Stimulated activated CD4-positive, alpha-beta T cell treated with anti-CD3 and anti-CD28 coated beads, Interleukin-15, amount 100 ng/mL, for 48 hours (primary cell): Measurements from ENCODE around the gene SAMD4B.
A peak's percentile ranks its signal among the peaks of the same experiment; 100 is the strongest.
"Not testable (repeated sequence)": the region's sequence is repeated elsewhere in the genome, so short reads cannot be mapped to it uniquely, and the experiment has no call there.

Source experiments
- DNase-seq, 2 donors: peaks; one replicate each; pipeline ENCODE4 v3.0.0-alpha.2; 2020; ENCODE audit warnings: low read depth in 2 of 2

The SAMD4B gene

DNA sequence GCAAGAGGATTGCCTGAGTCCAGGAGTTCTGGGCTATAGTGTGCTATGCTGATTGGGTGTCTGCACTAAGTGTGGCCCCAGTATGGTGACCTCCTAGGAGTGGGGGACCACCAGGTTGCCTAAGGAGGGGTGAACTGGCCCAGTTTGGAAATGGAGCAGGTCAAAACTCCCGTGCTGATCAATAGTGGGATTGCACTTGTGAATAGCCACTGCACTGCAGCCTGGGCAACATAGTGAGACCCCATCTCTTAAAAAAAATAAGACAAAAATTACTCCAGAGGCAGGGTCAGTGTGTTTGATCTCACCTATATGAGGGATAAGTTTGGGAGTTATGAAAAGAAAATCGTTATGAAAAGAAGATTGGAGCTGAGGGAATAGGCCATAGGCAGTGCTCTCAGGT, 27.0 kb downstream of the SAMD4B start:
- no peak for DNase-seq

DNA sequence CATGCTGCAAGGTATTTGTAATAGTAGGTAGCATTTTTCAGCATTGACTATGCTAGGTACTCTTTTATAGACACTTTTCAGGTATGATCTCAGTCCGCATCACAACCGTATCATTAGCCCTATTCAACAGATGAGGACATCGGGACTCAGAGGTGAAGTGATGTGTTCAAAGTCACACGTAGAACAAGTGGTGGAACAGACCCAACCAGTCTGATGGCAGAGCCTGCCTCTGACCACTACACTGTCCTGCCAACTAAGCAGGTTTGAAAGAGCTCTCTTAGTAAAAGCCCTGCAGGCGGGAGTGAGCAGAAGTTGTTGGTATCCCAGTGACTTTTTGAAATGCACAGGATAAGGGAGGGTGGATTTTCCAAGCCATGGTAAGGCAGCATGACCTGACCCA, 28.5 kb downstream of the SAMD4B start:
- DNase-seq = no peak

DNA sequence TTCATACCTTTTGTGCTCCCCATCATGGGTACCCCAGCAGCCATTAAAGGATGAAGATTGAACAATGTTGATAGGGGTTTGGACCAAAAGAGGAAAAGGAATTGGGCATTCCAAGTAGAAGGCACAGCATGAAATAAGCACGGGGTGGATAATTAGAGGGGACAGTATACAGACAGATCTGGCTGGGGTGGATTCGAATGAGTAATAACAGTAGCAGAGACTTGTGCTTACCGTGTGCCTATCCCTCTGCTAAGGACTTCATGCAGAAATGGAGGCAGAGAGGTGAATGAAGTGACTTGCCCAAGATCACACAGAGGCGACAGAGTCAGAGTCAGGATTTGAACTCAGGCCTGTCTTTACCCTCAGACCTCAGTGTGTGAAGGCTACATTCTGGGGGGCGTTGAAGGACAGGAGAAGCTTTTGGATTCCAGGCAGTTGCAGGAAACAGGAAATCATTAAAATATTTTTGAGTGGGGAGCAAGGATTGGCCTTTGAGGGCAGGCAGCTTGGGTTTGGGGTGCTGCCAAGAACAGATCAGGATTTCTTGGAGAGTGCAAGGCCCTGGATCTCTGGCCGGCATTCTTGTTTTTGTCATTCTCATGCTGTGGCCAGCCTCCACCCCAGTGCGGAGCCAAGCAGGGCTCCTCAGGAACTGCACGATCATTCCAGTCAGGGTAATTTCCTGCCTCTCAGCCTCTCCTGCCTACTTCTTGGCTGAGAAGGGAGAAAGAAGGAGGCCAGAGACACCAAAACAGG, 30.0 kb downstream of the SAMD4B start:
- no peak for DNase-seq

DNA sequence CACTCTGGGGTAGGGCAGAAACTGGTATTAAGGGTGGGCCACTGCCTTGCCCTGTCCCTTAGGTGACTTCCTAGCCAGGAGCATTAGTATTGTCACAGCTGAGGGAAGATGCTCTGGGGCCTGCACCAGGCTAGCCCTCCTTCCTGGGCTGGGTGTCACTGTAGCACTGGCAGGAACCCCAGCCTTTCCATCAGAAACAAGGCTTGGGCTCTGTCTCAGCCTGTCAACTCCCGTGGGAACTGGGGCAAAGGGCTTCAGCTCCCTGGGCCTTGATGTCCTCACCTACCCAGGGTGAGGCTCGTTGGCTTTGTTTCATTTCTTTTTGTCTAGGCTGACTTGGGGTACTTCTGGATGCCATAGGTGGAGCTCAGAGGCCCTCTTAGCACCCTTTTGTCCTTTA, 30.7 kb downstream of the SAMD4B start:
- no peak for DNase-seq

DNA sequence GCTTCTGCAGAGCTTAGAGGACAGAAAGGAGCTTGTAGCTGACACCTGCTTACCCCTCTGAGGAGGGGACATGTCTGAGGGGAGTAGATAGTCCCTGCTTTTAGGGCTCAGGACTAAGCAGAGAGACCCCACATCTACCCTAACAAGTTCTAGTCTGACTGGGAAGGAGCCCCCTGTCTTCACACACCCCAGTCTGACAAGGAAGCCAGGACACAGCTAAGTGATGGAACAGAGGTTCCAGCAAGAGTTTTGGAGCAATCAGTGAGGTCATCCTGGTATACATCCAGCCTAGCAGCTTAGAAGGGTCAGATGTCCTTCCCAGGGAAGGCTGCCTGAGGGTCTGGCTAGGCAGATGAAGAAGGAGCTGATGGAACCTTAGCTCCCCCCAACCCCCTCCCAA, 33.7 kb downstream of the SAMD4B start:
- no peak for DNase-seq

DNA sequence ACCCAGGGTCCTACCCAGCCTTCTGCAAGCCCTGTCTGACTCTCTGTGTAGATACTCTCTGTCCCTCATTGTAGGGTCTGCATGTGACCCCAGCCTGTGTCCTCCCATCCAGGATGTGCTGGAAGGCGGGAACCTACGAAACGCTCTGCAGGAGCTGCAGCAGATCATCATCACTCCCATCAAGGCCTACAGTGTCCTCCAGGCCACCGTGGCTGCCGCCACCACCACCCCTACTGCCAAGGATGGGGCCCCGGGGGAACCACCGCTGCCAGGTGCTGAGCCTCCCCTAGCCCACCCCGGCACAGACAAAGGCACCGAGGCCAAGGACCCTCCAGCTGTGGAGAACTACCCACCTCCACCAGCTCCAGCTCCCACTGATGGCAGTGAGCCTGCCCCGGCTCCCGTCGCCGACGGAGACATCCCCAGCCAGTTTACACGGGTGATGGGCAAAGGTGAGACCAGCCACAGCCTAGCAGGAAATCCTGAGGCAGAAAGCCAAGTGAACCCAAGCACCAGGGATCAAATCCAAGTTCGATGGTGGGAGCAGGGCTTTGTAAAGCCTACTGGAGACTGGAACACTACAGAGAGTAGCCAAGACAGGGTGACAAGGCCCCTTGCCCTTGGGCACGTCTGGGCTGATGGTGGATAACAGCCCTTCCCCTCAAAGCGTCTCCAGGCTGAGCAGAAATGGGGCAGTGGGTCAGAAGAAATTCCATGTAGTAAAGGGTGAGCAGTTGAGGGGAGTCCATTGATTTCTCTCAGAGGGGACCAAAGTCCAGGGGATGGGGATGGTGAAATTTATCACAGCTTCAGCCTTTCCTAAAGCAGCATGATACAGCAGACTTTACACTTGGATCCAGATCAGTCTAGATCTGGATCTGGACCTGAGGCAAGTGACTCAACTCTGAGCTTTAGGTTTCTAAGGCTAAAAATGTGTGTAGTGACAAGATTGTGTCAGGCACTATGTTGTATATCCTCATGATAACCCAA, 35.4 kb downstream of the SAMD4B start:
- DNase-seq = no peak

DNA sequence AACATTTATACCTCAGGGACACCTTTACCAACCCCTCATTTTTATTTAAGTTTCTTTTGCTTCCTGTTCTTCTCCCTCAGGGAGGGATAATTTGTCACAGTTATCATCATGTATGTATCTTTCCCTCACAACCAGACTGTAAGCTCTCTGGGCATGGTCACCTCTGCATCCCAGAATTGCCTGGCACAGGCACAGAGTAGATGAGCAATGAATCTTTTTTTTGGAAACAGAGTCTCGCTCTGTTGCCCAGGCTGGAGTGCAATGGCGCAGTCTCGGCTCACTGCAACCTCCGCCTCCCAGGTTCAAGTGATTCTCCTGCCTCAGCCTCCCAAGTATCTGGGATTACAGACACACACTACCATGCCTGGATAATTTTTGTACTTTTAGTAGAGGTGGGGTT, 37.1 kb downstream of the SAMD4B start:
- not testable (repeated sequence) for DNase-seq

DNA sequence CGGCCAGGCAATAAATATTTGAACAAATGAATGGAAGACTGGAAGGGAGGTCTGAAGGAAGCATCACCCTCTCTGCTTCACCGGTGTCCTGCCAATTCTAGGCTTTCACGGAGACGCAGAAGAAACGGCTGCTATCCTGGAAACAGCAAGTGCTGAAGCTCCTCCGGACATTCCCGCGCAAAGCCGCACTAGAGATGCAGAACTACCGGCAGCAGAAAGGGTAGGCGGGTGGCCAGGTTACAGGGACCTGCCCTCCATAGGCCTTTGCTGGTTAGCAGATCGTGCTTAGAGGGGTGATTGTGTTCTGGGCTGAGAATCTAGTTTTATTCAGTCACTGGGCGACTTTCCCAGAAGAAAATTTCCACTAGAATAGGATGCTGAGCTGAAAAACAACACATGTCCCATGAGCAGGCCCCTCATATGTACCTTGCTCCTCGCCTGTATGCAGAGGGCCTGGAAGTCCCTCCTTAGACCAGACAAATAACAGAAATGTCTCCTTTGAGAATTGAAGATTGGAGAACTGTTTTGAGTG, 37.7 kb downstream of the SAMD4B start:
- no peak for DNase-seq

DNA sequence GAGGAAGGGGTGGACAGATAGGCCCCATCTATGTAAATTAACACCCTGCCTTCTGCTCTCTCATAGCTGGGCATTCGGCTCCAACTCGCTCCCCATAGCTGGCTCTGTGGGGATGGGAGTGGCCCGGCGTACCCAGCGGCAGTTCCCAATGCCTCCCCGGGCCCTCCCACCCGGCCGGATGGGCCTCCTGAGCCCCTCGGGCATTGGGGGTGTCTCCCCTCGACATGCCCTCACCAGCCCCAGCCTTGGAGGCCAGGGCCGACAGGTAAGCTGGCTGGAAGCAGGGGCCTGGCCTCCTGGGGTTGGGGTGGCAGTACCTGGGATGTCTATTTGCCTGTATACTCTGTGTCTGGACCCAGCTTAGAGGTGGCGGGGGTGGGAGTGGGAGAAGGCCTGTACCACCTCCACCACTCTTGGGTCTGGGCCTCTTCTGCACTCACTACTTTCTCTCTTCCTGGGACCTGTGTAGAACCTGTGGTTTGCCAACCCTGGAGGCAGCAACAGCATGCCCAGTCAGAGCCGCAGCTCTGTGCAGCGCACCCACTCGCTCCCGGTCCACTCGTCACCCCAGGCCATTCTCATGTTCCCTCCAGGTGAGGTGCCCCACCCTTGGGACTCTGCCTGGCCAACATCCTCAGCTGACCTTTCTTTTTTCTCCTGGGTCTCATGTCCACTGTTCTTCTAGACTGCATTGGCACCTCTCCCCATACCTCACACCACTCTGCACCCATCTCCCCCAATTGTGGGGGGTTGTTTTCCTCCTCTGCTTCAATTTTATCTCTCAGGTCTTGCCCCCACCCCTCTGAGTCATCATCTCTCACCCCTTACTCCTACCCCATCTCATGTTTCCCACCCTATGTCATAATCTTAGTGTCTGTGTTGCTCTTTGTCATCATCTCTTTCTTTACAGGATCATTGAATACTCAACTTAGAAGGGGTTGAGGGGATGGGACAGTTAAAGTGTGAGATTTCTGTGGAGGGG, 38.6 kb downstream of the SAMD4B start:
- no peak for DNase-seq

DNA sequence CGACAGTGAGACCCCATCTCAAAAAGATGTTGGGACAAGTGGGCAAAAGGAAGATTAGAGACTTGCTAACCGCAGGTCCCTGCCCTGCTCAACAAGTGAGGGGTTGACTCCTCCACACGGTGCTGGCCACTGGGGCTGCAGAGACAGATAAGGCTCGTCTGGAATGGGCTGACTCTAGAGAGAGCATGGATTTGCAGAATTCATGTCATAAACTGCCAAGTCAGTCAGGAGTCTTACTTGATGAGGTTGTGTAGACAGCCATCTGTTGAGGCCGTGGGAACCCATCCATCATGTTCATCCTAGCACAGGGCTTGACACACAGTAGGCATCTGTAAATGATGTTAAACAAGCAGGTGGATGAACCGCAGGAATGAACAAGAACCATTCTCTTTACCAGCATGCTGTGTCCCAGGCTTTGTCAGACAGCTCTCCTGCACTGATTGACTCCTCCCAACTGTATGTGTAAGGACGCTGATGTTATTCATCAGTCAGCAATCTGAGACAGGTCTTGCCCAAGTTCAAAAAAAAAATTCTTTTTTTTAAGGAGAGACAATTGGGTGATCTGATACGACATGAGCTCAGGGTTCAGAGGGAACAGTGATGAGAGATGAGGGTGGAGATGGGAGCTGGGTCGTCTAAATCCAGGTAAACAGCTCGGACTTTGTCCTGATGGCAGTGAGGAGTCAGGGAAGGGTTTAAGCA, 39.8 kb downstream of the SAMD4B start:
- DNase-seq = no peak

DNA sequence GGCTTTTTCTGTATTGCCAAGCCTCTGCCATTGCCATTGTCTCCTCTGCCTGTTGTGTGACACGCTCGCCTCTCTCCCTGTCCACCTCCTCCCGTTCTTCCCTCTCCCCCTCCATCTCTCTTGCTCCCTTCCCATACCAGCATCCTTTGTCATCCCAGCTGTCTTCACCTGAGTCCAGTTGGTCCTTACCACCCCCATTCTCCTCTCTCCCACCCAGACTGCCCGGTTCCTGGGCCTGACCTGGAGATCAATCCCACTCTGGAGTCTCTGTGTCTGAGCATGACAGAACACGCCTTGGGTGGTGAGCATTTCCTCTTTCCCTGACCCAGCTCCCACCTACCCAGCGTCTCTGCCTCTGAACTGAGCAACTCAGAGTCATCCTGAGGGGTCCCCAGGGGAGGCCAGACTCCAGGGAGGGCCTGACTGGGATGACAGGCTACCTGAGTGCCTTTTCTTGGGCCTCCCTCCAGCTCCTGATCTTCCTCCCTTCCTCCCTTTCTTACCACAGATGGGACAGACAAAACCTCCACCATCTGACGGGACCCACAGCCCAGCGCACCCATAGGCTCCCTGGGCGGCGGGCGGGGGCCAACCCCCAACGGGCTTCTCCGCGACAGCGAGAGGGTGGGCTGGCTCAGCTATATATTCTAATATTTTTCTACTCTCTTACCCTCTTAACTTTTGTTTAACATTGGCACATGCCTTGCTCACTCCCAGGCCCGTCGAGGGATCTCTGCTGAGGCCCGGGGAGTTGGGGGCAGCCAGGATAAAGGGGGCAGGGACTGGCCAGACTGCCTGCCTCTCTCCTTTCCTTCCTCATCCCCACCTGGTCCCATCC, 41.0 kb downstream of the SAMD4B start:
- DNase-seq = no peak

DNA sequence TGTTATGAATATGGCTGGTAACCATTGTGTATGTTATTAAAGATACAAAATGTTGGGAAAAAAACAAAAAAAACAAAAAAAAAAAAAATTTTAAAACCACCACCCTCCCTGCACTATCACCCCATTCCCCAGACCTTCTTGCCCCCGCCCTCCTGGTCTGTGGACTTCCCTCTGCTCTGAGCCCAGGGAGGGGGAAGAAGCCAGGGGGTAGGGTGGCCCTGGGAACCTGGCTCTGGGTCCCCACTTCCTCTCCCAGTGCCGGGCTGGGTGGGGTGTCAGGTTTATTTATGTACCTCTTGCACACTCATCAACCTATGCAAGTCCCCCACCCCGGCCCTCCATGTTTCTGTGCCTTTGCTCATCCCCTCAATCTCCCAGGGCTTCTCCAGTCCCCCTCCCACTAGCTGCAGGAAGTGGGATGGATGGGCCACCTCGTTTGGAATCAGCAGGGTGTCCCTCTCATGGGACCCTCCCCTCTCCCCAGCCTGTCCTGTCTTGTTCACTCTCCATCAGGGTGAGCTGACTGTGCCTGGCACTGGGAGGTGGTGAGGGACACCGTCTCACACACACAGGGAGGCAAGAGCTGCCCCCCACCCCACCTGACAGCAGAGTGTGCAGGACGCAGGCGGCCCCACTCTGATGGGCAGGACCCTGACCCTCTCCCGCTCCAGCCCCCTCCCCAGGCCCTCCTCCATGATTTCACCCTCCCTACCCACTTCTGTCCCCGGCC, 42.8 kb downstream of the SAMD4B start:
- no peak for DNase-seq

DNA sequence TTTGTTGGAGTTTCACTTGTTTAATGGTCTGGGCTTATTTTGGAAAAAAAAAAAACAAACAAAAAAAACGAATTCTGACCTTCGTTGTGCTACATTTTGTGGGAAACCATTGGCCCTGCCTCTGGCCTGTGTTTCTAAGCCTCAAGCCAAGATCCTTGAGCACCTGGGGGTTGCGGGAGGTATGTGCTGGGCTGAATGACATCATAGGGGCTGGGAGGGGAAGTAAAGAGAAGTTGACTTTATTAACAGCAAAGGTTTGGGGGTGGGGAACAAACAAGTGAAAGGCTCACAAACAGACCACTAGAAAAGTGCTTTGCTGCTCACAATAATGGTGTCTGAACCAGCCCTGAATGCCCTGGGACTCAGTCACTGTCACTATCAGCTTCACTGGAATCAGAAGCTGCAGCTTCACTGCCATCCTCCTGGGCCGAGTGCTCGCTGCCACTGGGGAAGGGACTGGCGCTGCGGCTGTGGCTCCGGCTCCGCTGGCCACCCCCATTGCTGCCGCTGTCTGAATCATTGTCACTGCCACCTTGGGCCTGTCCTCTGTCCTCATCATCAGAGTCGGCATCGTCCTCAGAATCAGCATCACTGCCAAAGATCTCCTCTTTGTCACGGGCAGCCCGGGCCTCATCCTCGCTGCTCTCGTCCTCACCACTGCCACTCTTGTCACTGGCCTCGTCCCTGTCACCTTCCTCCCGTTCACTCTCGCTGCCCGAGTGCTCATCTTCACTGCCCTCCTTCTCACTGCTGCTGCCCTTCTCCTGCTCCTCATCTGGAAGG, 43.6 kb downstream of the SAMD4B start:
- DNase-seq = no peak

DNA sequence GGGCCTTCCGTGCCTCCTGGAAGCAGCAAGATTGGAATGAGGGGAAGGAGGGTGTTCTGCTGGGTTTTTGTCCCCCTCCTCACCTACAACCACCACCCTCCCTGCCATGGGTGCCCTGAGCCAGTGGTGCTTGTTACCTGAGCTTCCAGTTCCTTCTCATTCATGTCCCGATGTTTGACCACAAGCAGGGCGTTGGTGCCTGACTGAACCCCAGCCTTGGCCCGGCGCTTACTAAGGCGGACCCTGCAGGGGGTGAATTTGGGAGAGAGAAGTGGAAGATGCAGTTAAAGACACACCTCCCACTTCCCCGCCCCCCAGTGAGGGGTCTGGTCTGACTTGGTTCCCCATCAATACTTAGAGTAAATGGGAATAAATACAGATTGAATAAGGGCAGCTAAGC, 44.3 kb downstream of the SAMD4B start:
- DNase-seq = no peak

DNA sequence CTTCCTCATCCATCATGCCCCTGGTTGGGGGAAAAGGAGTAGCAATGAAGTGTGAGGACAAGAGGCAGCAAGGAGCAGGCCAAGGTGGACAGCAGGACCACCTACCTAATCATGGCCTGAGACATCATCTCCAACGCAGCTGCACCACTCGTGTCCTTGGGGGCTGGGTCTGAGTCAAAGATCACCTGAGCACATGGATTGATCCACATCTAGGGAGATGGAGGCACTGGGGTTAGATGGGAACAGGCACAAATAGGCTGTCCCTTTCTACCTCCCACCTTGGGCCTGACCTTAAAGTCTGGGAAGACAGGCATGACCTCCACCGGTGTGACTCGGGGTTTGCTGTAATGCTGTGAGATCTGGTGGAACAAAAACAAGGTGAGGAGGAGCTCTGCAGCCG, 46.4 kb downstream of the SAMD4B start:
- no peak for DNase-seq

DNA sequence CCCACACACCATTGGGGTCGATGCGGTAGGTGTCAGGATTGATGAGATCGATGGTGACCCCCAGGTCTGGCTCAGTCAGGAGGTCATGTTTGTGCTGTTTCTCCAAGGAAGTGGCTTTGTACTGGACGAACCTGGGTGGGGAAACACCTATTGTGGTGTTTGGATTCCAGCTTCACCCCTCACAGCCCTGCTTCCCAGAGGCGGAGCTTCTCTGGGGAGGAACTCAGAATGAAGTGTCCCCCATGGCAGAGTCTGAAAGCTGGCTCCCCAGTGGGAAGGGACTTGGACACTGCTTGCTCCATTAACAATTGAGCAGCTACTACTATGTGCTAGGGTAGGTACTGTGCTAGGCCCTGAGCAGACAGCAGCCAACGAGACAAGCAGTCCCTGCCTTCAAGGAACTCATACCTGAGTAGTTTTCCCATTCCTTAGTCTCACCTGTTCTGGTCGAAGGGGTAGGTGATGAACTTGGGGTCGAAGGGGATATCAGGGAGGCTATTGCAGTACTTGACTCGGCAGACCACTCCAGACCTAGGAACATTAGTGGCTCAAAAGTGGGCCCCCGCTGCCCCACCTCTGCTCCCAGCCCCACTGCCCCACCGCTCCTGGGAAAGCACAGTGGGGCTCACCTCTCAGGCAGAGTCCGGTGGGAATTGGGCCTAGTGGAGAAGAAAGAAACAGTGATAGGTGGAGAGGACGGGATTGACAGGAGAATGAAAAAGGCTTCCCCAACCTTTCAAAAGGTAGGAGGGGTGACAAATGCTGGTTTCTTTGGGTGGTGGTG, 47.6 kb downstream of the SAMD4B start:
- DNase-seq = no peak

DNA sequence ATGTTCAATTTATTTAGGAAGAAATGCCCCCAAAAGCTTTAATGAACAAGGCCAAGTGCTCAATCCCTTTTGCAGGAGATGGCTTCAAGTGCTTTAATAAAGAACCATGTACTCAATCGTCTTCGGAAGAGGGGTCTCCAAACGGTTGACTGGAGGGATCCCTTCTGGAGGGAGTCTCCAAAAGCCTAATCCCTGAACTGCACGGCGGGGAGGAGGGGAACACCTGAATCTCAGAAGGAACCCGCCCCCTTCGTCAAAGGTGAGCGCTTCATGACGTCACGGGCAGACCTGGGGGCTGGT, 48.2 kb downstream of the SAMD4B start:
- peak in 1 of 2 donors; percentile 68 for DNase-seq
